HG03108 (cell line): ENCODE results near the gene OTOA.
"Not testable (repeated sequence)": the region's sequence is repeated elsewhere in the genome, so short reads cannot be mapped to it uniquely, and the experiment has no call there.

Source experiments
- ATAC-seq: cut with Tn5 transposase; IDR thresholded peaks from one replicate; pipeline ENCODE4 v1.9.1; 2021; ENCODE audit warnings: moderate library complexity; ENCODE audit not compliant: unreplicated experiment

Gene OTOA

GRCh38 chr16:21667575-21667974, 3.8 kb downstream of the OTOA start:
- no peak for ATAC-seq

- no peak for ATAC-seq
Measured at GRCh38 chr16:21673469-21673868, 9.7 kb downstream of the OTOA start.

- not testable (repeated sequence) for ATAC-seq
Measured at GRCh38 chr16:21674456-21674855, 10.7 kb downstream of the OTOA start.

GRCh38 chr16:21680714-21681113, 16.9 kb downstream of the OTOA start:
- ATAC-seq, result not testable (repeated sequence)

- no peak for ATAC-seq
Measured at GRCh38 chr16:21683184-21683583, 19.4 kb downstream of the OTOA start.

- ATAC-seq, result no peak
Measured at GRCh38 chr16:21684199-21684598, 20.4 kb downstream of the OTOA start.

GRCh38 chr16:21685034-21685455, 21.3 kb downstream of the OTOA start:
- ATAC-seq, result no peak

- no peak for ATAC-seq
Measured at GRCh38 chr16:21689107-21689506, 25.3 kb downstream of the OTOA start.

- ATAC-seq, result not testable (repeated sequence)
Measured at GRCh38 chr16:21690967-21691366, 27.2 kb downstream of the OTOA start.

- ATAC-seq, result no peak
Measured at GRCh38 chr16:21694609-21695008, 30.8 kb downstream of the OTOA start.

- no peak for ATAC-seq
Measured at GRCh38 chr16:21697032-21697431, 33.3 kb downstream of the OTOA start.

- no peak for ATAC-seq
Measured at GRCh38 chr16:21698169-21699032, 34.6 kb downstream of the OTOA start.

GRCh38 chr16:21701271-21701670, 37.5 kb downstream of the OTOA start:
- no peak for ATAC-seq

GRCh38 chr16:21702276-21702675, 38.5 kb downstream of the OTOA start:
- no peak for ATAC-seq

GRCh38 chr16:21703156-21703555, 39.4 kb downstream of the OTOA start:
- ATAC-seq, result no peak

GRCh38 chr16:21703589-21704174, 39.9 kb downstream of the OTOA start:
- no peak for ATAC-seq

- ATAC-seq, result no peak
Measured at GRCh38 chr16:21704266-21704665, 40.5 kb downstream of the OTOA start.

- ATAC-seq, result no peak
Measured at GRCh38 chr16:21704733-21705132, 41.0 kb downstream of the OTOA start.

GRCh38 chr16:21708533-21709115, 44.9 kb downstream of the OTOA start:
- ATAC-seq, result no peak

- no peak for ATAC-seq
Measured at GRCh38 chr16:21710938-21711337, 47.2 kb downstream of the OTOA start.

- ATAC-seq, result no peak
Measured at GRCh38 chr16:21713549-21714368, 50.0 kb downstream of the OTOA start.
